ENCODE measurements around the gene THRAP3.

THRAP3 gene

GRCh38 chr1:36352910-36353878, 129.0 kb downstream of the THRAP3 start:
- peak; percentile 87 for DNase-seq (ENCODE audit: low read depth)

DNA sequence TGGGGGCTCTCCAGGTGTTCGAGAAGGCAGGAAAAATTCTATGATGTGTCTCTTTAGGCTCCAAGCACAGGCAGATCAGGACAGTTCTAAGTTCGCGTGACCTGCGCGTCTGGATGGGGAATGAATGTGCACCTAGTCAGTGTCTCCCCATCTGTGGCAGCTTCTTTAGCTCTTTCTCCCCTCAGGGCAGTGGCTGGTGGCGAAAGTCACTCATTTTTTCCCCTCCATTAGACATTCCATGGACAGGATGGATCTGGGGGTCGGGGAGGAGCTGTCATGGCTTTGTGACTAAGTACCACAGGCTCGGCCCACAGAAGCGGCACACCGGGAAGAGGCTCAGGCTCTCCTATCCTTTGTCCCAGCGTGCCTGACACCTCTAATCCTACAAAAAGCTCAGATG, 130.2 kb downstream of the THRAP3 start:
- DNase-seq (ENCODE audit: low read depth) = peak; percentile 30

All from EH (cell line).